Mucosa of gallbladder (tissue), 1 donor: ENCODE data around the gene OSTM1. TPM values are rescaled to one million over a fixed set of nuclear protein-coding genes. Genes with fewer than 3 reads are reported as not detected.

Experiments used
- DNase-seq: peaks from one replicate; pipeline ENCODE4 v3.0.0-alpha.2; 2020; ENCODE audit warnings: low spot score
- total RNA-seq: library from RNA; stranded (reverse); gene quantifications from one replicate; pipeline ENCODE4 v1.2.1, GENCODE V29; 2021
- donor health status: DM: no; HTN: no; CAD: no.

The OSTM1 gene
- total RNA-seq, 1 donor from 2014 or later = 33.4 TPM

DNA sequence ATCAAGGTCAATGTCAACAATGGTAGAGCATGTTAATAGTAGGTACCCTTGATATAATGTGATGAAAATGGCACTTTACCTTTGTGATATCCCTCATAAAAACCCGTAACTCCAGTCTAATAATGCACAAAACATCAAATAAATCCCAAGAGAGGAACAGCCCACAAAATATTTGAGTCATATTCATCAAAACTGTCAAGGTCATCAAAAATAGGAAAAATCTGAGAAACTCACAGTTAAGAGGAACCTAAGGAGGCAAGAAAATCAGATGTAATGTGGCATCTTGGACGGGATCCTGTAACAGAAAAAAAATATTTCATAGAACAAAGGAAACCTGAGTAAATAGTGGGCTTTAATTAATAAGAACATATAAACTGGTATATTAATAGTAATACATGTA lies 25.5 kb upstream of the OSTM1 start:
- no peak for DNase-seq

DNA sequence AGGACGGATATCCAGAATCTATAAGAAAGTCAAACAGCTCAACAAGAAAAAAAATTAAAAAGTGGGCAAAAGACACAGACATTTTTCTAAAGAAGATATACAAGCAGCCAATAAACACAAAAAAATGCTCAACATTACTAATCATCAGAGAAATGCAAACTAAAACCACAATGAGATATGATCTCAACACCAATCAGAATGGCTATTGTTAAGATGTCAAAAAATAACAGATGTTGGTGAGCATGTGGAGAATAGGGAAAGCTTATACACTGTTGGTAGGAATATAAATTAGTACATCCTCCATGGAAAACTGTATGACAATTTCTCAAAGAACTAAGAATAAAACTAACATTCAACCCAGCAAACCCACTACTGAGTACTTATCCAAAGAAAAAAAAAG lies 23.3 kb upstream of the OSTM1 start:
- no peak for DNase-seq

DNA sequence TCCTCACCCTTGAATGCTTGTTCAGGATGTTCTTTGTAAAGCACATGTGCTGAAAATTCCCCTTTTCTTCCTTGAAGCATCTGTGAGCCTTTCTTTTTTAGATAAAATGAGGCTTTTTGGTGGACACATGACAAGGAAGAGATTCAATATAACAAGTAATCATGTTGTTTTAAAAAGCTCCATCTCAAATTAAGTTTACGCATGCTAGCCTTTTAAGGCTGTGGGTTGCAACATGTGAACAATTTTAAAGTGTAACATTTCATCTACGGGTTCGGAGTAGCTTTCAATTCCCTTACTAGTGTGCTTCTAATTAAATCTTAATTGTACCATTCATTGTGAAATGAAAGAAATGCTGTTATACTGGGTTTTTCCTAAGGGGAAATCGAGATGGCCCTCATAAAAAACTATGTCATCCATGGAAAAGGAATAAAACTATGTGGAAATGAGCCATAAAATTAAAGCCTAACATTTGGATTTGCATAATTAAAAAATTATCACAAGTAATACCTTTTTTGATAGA lies 19.3 kb upstream of the OSTM1 start:
- no peak for DNase-seq

DNA sequence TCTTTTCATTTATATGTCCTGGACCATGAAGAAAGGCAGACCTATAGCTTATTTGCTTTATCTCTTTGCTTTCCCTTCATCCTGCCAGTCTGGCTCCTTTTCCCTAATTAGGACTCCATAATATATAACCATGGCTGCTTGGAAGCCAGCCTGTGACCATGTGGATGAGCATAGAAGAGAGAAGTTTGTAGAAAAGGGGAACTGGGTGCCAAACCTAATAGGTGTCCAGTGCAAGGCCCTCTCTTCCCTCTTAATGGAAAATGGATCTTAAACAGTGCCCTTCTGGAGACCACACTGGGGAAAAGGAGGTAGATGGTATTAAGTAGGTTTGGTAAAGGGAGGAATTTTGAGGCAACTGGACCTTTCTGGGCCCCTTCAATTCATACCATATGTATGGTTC lies 16.7 kb upstream of the OSTM1 start:
- no peak for DNase-seq

DNA sequence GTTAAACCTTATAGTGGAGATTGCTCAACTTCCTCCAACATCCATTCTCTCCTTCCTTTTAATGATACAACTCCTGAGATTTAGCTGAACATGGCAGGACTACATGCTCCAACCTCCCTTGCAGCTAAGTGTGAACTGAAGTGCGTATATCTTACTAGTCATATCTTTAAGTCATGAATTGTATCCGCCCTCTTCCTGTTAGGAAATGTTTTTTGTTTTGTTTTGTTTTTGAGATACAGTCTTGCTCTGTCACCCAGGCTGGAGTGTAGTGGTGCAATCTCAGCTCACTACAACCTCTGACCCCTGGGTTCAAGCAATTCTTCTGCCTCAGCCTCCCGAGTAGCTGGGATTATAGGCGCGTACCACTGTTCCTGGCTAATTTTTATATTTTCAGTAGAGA lies 8.8 kb upstream of the OSTM1 start:
- no peak for DNase-seq

DNA sequence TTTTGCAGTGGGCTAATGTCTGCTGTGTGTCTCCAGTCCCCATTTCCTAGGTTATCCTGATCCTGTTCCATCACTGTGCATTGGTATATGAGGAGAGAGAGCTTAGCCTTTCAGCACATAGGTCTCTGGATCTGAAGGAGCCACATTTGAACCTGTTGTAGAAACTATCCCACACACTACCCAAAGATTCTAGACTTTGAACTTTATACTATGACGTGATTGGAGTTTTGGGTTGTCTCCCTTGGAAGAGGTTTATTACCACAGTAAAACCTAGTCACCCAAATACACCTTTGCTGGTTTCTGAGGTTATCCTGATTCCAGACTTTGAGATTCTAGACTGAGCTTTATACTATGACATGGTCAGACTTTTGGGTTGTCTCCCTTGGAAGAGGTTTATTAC lies 8.0 kb upstream of the OSTM1 start:
- DNase-seq = no peak

DNA sequence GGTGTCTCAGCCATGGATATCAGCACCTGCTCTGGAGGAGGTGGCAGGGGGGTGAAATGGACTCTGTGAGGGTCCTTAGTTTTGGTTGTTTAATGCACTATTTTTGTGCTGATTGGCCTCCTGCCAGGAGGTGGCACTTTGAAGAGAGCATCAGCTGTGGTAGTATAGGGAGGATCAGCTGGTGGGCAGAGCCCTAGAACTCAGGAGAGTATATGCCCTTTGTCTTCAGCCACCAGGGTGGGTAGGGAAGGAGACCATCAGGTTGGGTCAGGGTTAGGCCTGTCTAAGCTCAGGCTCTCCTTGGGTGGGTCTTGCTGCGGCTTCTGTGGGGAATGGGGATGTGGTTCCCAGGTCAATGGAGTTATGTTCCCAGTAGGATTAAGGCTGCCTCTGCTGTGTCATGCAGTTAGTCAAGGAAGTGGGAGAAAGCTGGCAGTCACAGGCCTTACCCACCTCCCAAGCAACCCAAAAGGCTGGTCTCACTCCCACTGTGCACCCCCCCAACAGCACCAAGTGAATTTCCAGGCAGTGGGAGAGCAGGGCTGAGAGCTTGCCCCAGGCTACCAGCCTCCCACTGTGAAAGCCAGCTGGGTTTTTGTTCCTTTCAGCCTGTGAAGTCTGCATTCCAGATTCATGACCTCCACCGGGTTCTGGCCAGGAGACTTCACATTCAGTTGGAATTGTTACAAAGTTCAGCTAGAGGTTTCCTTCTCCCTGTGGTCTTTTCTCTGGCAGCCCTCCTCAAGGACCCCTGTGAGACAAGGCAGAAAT lies 5.7 kb upstream of the OSTM1 start:
- DNase-seq = no peak

DNA sequence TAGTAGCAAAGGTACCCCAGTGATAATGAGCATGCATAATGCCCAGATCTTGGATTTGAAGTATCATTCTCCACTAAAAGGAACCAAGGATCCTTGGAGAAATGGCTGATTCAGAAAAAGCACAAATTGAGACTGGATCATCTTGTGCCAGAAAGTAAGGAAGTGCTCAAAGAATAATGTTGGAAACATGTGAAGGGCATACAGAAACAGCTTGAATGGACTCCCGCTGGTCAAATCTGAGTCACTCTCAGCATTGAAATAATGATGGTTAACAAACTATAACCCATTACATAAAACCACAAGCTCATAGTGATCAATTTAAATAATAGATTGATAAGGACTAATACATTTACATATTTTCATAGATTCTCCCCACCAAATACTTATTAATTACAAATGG lies 3.6 kb upstream of the OSTM1 start:
- DNase-seq = no peak

DNA sequence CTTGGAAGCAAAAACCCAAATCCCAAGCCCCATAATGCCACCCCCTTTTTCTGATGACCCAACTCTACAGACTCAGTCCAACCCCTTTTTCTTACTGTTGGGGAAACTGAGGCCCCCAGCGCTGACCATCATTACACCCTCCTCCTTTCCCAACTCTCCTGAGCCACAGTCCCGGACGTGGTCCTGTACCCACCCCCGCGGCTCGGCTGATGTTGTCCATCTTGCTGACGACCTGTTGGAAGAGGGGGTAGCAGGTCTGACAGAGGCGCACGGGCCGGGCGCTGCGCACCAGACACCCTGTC lies 533 bp downstream of the OSTM1 start:
- DNase-seq = no peak

DNA sequence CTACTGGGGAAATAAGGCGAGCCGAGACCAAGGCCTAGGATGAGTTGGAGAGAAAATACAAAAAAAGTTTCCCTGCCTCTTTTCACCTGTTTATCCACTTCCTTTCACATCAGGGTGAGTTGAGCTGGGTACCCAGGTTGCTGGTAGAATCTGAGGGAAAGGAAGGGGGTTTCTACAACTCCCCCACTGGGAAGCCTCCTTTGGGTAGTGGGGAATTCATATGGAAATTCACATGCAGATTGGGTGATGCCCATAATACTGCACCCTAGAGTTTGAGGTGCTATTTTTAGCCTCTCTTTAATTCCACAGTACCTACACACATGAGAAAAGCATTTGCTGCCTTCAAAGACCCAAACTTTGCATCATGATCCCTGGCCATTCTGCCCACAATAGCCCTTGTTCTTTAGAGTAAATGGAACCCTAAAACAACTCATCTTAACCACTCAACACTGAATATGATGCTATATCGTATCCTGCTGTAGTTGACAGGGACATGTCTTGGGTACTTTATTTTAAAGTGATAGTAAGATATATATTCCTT lies 2.7 kb downstream of the OSTM1 start:
- DNase-seq = no peak

DNA sequence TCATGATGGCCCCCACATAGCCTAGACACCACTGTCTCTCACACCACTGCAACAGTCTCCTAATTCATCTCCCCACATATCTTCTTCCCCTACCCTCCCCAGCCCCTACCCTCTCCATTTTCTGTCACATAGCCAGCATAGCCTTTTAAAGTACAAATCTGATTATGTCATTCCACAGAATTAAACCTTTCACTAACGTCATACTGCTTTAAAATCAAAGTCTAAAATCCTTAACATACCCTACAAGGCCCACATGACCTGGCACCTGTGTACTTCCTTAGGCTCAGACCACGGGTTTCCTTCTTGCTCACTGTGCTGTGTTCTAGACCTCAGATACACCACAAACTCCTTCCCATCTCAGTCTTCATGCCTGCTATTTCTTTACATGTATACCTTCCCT lies 5.9 kb downstream of the OSTM1 start:
- no peak for DNase-seq

DNA sequence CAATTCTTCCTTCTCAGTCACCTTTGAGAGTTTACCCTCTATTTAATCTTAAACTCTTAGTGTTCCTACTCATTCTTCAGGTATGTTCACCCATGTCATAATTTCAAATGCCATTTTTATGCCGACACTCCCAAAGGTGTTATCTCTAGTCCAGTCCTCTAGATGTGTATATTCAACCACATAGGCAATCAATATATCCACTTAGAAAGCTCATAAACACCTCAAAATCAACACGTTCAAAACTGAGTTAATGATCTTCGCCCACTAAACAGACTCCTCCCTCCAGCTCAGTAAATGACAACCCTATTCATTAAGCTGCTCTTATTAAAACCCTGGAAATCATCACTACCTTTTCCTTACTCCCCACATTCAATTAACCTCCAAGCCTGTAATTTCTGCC lies 6.4 kb downstream of the OSTM1 start:
- no peak for DNase-seq

DNA sequence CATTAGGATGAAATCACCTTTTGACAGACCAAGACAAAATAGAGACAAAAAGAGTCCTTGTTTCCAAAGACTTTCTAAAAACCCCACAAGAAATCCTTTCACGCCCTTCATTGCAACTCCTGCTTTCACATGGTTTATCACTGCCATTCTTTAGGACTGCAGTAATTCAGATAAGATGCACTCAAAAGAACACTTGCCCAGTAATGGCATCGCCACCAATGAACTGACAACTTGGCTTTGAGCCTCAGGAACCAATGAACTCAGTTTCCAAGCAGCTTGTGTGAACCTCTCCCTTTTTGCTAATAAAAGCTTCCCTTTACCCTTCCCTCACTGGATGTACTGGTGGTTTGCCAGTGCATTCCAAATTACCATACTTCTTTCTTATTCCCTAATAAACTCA lies 21.8 kb downstream of the OSTM1 start:
- no peak for DNase-seq

DNA sequence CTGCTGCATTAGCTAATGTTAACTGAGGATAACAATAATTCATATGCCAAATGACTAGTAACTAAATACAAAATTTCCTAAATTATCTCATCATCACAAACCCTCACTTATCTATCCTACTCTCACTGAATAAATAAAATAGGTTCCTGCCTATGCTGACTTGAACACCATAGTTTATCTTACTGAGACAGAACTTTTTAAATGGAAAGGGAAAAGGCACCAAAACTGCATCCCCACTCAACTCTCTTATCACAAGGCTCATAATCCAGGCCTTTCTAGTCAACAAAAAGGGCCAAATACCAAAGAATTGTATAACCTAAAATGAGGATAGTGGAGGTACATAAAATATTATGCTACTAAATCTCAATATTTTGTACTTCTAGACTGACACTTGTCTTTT lies 23.1 kb downstream of the OSTM1 start:
- no peak for DNase-seq

DNA sequence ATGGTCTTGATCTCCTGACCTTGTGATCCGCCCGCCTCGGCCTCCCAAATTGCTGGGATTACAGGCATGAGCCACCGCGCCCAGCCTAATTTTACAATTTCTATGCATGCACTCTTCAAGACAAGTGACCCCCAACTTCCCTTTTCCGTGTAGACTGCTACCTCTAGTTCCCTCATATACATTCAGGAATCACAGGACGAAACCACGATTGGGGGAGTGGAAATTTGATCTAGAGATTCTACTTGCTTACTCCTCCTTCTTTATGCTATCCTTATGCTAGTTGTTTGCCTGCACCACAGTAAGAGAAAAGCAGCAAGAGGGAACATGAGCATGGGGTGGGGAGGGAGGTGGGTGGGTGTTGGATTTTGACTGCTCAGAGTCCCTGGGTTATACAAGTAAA lies 34.9 kb downstream of the OSTM1 start:
- no peak for DNase-seq

DNA sequence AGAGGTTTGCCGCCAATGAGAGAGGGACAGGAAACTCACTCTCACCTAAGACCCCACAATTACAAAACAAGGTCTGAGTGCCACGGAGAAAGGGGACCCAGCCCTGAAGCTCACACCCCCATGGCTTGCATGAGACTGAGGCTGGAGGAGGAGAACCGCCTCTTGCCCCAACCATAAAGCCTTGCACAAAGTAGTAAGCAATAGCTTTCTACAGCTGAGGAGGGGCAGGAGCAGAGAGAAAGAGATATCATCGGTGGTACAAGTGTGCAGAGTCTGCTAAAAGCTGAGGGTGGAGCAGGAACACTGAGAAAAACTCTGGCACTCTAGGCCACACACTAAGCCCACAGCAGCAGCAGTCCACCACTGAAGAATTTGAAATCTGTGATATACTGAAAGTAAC lies 37.7 kb downstream of the OSTM1 start:
- no peak for DNase-seq

DNA sequence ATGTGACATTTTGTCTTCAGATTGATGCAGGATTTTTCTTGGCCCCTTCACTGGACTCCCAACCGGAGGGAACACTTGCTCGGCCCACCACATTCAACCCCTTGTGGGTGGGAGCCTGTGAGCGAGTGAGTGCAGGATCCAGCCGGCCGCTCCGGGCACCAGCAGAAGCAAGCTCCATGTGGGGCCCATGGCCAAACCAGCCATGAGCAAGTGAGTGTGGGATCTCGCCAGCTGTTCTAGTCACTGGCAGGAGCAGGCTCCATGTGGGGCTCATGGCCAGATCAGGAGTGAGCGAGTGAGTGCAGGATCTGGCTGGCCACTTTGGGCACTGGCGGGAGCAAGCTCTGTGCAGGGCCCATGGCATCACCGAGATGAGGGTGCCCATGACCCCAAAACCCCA lies 42.6 kb downstream of the OSTM1 start:
- DNase-seq = no peak

DNA sequence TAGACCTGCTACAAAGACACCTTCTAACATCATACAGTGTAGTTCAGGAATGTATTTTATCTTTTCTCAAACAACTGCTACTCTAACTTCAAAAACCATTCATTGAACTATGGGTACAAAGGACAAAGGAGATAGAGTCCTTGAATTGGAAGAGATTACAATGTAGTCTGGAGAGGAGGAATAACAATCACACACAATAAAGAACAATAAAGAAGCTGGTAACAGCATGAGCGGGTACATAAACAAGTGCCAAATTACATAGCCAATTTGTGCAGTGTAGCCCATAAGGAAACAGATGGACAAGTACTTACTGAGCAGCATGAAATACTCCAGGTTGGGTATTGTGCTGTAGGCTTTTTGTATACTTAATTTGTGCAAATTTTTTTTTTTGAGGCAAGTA lies 44.3 kb downstream of the OSTM1 start:
- DNase-seq = no peak

DNA sequence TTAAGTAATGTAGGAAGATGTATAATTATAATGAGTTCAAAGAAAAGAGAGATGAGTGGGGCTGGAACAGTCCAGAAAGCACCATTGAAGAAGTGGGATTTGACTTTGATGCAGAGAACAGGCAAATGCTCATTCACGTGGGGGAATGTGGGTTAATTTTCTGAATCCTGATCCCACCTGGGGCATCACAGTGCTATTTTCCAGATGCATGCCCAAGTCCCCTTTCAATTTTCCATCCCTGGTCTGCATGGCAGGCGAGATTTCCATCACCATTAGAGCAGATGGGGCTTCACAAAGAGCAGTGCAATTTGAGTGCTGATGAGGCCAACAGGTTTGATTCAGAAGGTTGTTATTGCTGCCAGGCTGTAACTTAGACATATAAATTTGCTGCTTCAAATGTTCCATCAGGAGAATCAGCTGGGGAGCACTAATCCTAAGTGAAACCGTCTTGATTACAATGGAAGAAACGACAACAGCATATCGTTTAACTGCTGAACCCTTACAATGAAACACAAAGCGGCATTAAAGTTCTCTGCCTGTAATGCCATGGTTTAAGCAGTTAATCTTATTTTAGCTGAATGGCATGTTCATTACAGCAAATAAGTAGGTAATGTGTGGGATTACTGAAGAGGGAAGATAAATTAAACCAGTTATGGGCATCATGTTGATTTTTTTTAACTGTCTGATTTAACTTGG lies 45.2 kb downstream of the OSTM1 start:
- DNase-seq = no peak

DNA sequence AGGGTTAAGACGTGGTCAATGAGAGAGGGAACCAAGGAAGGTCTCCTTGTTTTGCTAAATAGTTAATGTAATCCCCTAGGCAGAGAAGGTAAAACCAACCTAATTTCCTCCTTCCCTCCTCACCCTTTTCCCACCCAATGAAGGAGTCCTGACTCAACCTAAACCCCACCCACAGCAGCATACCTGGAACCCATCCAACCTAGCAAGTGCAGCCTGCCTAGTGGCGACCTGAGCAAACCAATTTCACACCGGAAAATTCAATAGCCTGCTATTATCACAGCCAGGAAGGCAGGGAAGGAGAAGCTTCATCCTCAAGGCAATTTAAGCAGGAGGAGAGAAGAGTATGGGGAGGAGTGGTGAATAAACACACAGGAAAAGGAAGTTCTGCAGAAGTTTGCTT lies 46.9 kb downstream of the OSTM1 start:
- peak; percentile 19 for DNase-seq

DNA sequence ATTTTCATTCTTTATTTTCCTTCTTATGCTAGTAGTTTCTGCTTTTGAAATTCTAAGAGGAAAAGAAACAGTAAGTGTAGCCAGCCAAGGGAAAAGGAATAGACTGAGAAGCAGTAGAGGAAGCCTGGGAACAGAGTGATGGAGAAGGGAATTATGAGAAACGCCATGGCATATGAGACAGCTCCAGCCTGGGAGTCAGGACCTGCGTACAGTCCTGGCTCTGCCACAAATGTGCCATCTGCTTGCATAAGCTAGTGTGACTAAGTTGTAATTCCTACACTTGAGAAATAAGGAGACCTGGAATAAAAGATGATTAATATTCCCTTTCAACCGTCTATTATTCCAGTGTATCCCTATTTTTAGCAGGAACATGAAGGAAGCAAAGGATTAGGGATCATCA lies 47.5 kb downstream of the OSTM1 start:
- no peak for DNase-seq

DNA sequence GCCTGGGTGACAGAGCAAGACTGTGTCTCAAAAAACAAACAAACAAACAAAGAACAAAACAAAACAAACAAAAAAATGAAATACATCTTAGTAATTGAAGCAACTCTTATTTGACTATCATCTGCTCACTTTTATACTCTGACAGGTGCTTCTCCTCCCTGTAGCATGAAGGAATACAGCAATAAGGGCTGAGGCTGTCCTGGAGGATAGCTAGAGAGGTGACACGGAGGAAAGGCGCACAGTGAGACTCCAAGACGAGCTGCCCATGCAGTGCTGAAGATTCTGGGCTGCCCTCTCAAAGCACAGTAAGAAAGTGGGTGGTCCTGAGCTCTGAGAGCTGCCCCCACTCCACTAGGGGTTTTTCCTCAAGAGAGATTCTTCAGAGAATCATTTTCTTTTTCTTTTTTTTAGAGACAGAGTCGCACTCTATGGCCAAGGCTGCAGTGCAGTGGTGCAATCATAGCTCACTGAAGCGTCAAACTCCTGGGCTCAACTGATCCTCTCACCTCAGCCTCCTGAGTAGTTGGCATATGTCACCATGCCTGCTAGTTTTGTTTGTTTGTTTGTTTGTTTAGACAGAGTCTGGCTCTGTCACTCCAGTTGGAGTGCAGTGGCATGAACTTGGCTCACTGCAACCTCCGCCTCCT lies 50.0 kb downstream of the OSTM1 start:
- DNase-seq = no peak
